HG03342 (cell line): ENCODE data around the gene NLRP1.

Source experiments
- ATAC-seq: cut with Tn5 transposase; IDR thresholded peaks from one replicate; pipeline ENCODE4 v1.9.1; 2021; ENCODE audit warnings: mild to moderate bottlenecking, moderate library complexity; ENCODE audit not compliant: unreplicated experiment

Gene NLRP1

GRCh38 chr17:5584383-5585286 lies at the start of gene NLRP1:
Gene NLRP1, minus strand, starts transcription at chr17:5584509. Its CDS starts 552 bp downstream, at chr17:5583957.
- peak; percentile 83 for ATAC-seq

- ATAC-seq, result no peak
Measured at GRCh38 chr17:5631958-5632590, 47.8 kb upstream of the NLRP1 start.

- no peak for ATAC-seq
Measured at GRCh38 chr17:5630434-5630833, 46.1 kb upstream of the NLRP1 start.

- no peak for ATAC-seq
Measured at GRCh38 chr17:5629128-5629527, 44.8 kb upstream of the NLRP1 start.

GRCh38 chr17:5628262-5628661 lies 44.0 kb upstream of the NLRP1 start:
- ATAC-seq, result no peak

GRCh38 chr17:5624211-5624610 lies 39.9 kb upstream of the NLRP1 start:
- no peak for ATAC-seq

- no peak for ATAC-seq
Measured at GRCh38 chr17:5621729-5622128, 37.4 kb upstream of the NLRP1 start.

GRCh38 chr17:5621026-5621425 lies 36.7 kb upstream of the NLRP1 start:
- no peak for ATAC-seq

GRCh38 chr17:5619088-5619740 lies 34.9 kb upstream of the NLRP1 start:
- ATAC-seq, result no peak

- no peak for ATAC-seq
Measured at GRCh38 chr17:5618476-5618875, 34.2 kb upstream of the NLRP1 start.

GRCh38 chr17:5615476-5615875 lies 31.2 kb upstream of the NLRP1 start:
- no peak for ATAC-seq

GRCh38 chr17:5610956-5611355 lies 26.6 kb upstream of the NLRP1 start:
- ATAC-seq, result no peak

GRCh38 chr17:5608399-5609112 lies 24.2 kb upstream of the NLRP1 start:
- no peak for ATAC-seq

GRCh38 chr17:5607946-5608345 lies 23.6 kb upstream of the NLRP1 start:
- ATAC-seq, result no peak

GRCh38 chr17:5605452-5605851 lies 21.1 kb upstream of the NLRP1 start:
- ATAC-seq, result no peak

- no peak for ATAC-seq
Measured at GRCh38 chr17:5600041-5600440, 15.7 kb upstream of the NLRP1 start.

GRCh38 chr17:5598457-5598856 lies 14.1 kb upstream of the NLRP1 start:
- ATAC-seq, result no peak

- no peak for ATAC-seq
Measured at GRCh38 chr17:5596421-5596820, 12.1 kb upstream of the NLRP1 start.

GRCh38 chr17:5595831-5596230 lies 11.5 kb upstream of the NLRP1 start:
- no peak for ATAC-seq

- ATAC-seq, result no peak
Measured at GRCh38 chr17:5592382-5592781, 8.1 kb upstream of the NLRP1 start.

- no peak for ATAC-seq
Measured at GRCh38 chr17:5591966-5592365, 7.7 kb upstream of the NLRP1 start.
